Lung (tissue), 12 donors: ENCODE results near the gene RAD51C. TPM values are rescaled to one million over a fixed set of nuclear protein-coding genes. Genes with fewer than 3 reads are reported as not detected.

Experiments
- ATAC-seq: fragments of 200-7000 bp; cut with Tn5 transposase; one replicate; pipeline ENCODE4 v1.9.1; 2020; ENCODE audit warnings: moderate number of reproducible peaks; ENCODE audit not compliant: insufficient read depth, low FRiP score
- DNase-seq, 3 donors: peaks; one replicate each; pipeline ENCODE4 v3.0.0-alpha.2; 2013 to 2017
- H3K27ac ChIP-seq, 2 donors: one replicate each; pipeline ENCODE4 v1.5.1; 2013; ENCODE audit warnings: mild to moderate bottlenecking in 2 of 2, moderate library complexity in 2 of 2, control low read depth in 1 of 2, inconsistent platforms in 1 of 2, low read depth in 1 of 2, low read length in 1 of 2
- H3K27me3 ChIP-seq, 3 donors: one replicate each; pipeline ENCODE4 v1.5.1; 2013; ENCODE audit warnings: low read length in 2 of 3; ENCODE audit not compliant: control insufficient read depth in 3 of 3, insufficient read depth in 3 of 3
- H3K36me3 ChIP-seq, 4 donors: one replicate each; pipeline ENCODE4 v1.5.1; 2013; ENCODE audit warnings: low read length in 4 of 4, mild to moderate bottlenecking in 1 of 4, moderate library complexity in 1 of 4; ENCODE audit not compliant: control insufficient read depth in 4 of 4, insufficient read depth in 4 of 4
- H3K4me1 ChIP-seq, 5 donors: one replicate each; pipeline ENCODE4 v1.5.1; 2013; ENCODE audit warnings: low read length in 5 of 5, mild to moderate bottlenecking in 2 of 5, moderate library complexity in 1 of 5; ENCODE audit not compliant: control insufficient read depth in 5 of 5, insufficient read depth in 5 of 5
- H3K4me3 ChIP-seq: one replicate; pipeline ENCODE4 v1.5.1; 2013; ENCODE audit warnings: mild to moderate bottlenecking, control low read depth, moderate library complexity
- H3K9ac ChIP-seq, 2 donors: one replicate each; pipeline ENCODE4 v1.5.1; 2013; ENCODE audit warnings: low read length in 2 of 2, control low read depth in 1 of 2; ENCODE audit not compliant: insufficient read depth in 1 of 2
- H3K9me3 ChIP-seq, 4 donors: one replicate each; pipeline ENCODE4 v1.5.1; 2013; ENCODE audit warnings: low read length in 3 of 4, mild to moderate bottlenecking in 1 of 4, moderate library complexity in 1 of 4; ENCODE audit not compliant: control insufficient read depth in 4 of 4, insufficient read depth in 3 of 4
- CTCF ChIP-seq: IDR thresholded peaks from 2 replicates; pipeline ENCODE4 v1.5.1; 2012; ENCODE audit warnings: mild to moderate bottlenecking; ENCODE audit errors: control extremely low read depth, extremely low read depth
- WGBS, 2 donors: extraction: QIAGEN DNeasy Blood & Tissue Kit; methylation state at CpG; one replicate each; pipeline ENCODE4 v1.1.7; 2013; 5-methylcytosine and 5-hydroxymethylcytosine counted together
- polyA plus RNA-seq, 2 donors: library from polyadenylated mRNA; stranded (reverse); fragments of 200-250 nt; gene quantifications; one replicate each; pipeline ENCODE4 v1.2.1, GENCODE V29; 2013
- total RNA-seq, 2 donors: library from RNA; depleted of rRNA in 1 of 2; stranded (reverse); fragments of >200 nt in 1 of 2; gene quantifications; one replicate each; pipeline ENCODE4 v1.2.1, GENCODE V29; 2014 to 2021
- donor health status: control.
- donor health status: control.
- donor health status: Bipolar disorder and iron deficiency.
- donor health status: healthy.
- donor health status: DM: yes; HTN: yes; CAD: no.

The RAD51C gene
- total and polyA plus RNA-seq, 4 donors: 14.2 to 26.6 (median 19.1) TPM

GRCh38 chr17:58667934-58668597 lies 24.3 kb upstream of the RAD51C start:
- Histone ChIP-seq H3K27ac (no peak overlapping the region), H3K4me3 (no peak overlapping the region), H3K9ac (no peak overlapping the region), H3K36me3 (no peaks in the 10 kb centered on the region), H3K27me3 (no peaks in the 10 kb centered on the region), H3K4me1 (peaks cover 0 to 3% (median 0%) of the 10 kb centered on the region in 5 donors), H3K9me3 (no peaks in the 10 kb centered on the region)
- WGBS, 2 donors: 80 to 87% methylated on average over 1 of the region's 1 CpG
- ATAC-seq: no peak
- DNase-seq: no peak
- TF ChIP-seq CTCF: no peak

- DNase-seq: no peak
- no peak overlapping the region for H3K9ac ChIP-seq
- WGBS, 2 donors: 74 to 89% methylated on average over 2 of the region's 2 CpGs
- H3K36me3 ChIP-seq: no peaks in the 10 kb centered on the region
- no peak overlapping the region for H3K27ac ChIP-seq
- peaks cover 0 to 3% (median 0%) of the 10 kb centered on the region in 5 donors for H3K4me1 ChIP-seq
- H3K9me3 ChIP-seq: no peaks in the 10 kb centered on the region
- no peak for ATAC-seq
- no peak for TF ChIP-seq CTCF
- no peak overlapping the region for H3K4me3 ChIP-seq
- no peaks in the 10 kb centered on the region for H3K27me3 ChIP-seq
Observed at GRCh38 chr17:58668598-58668935, 23.8 kb upstream of the RAD51C start.

GRCh38 chr17:58669853-58670252 lies 22.5 kb upstream of the RAD51C start:
- 59 to 77% methylated on average over 6 of the region's 6 CpGs for WGBS, 2 donors

More at GRCh38 chr17:58669853-58670252, 22.5 kb upstream of the RAD51C start:
- no peak for DNase-seq
- Histone ChIP-seq H3K27me3 (no peaks in the 10 kb centered on the region), H3K36me3 (no peaks in the 10 kb centered on the region), H3K9ac (no peak overlapping the region), H3K4me3 (no peak overlapping the region), H3K4me1 (peaks cover 0 to 3% (median 0%) of the 10 kb centered on the region in 5 donors), H3K9me3 (no peaks in the 10 kb centered on the region), H3K27ac (no peak overlapping the region)
- ATAC-seq: no peak
- no peak for TF ChIP-seq CTCF
